HuH-7 (cell line): ENCODE measurements around the gene ADA.
"Not testable (repeated sequence)": the region's sequence is repeated elsewhere in the genome, so short reads cannot be mapped to it uniquely, and the experiment has no call there.

Experiments
- DNase-seq: peaks from one replicate; pipeline ENCODE4 v3.0.0; 2011; ENCODE audit warnings: low spot score

ADA gene

GRCh38 chr20:44678990-44679611, 27.6 kb upstream of the ADA start:
- no peak for DNase-seq

- DNase-seq: no peak
Measured at GRCh38 chr20:44678242-44678641, 26.7 kb upstream of the ADA start.

- not testable (repeated sequence) for DNase-seq
Measured at GRCh38 chr20:44672318-44672902, 20.9 kb upstream of the ADA start.

GRCh38 chr20:44671541-44671940, 20.0 kb upstream of the ADA start:
- DNase-seq: not testable (repeated sequence)

GRCh38 chr20:44670851-44671250, 19.4 kb upstream of the ADA start:
- not testable (repeated sequence) for DNase-seq

GRCh38 chr20:44666066-44666465, 14.6 kb upstream of the ADA start:
- no peak for DNase-seq

- no peak for DNase-seq
Measured at GRCh38 chr20:44664131-44664530, 12.6 kb upstream of the ADA start.

- no peak for DNase-seq
Measured at GRCh38 chr20:44662261-44662660, 10.8 kb upstream of the ADA start.

GRCh38 chr20:44660581-44660980, 9.1 kb upstream of the ADA start:
- DNase-seq: no peak

- DNase-seq: no peak
Measured at GRCh38 chr20:44659931-44660330, 8.4 kb upstream of the ADA start.

- DNase-seq: no peak
Measured at GRCh38 chr20:44658810-44659209, 7.3 kb upstream of the ADA start.

GRCh38 chr20:44657875-44658274, 6.4 kb upstream of the ADA start:
- no peak for DNase-seq

GRCh38 chr20:44656448-44656847, 4.9 kb upstream of the ADA start:
- no peak for DNase-seq

GRCh38 chr20:44654210-44654609, 2.7 kb upstream of the ADA start:
- not testable (repeated sequence) for DNase-seq

- no peak for DNase-seq
Measured at GRCh38 chr20:44653546-44653945, 2.0 kb upstream of the ADA start.

- no peak for DNase-seq
Measured at GRCh38 chr20:44651434-44651683, 140 bp downstream of the ADA start.

- no peak for DNase-seq
Measured at GRCh38 chr20:44650771-44651433, 597 bp downstream of the ADA start.

- DNase-seq: no peak
Measured at GRCh38 chr20:44649976-44650375, 1.5 kb downstream of the ADA start.

GRCh38 chr20:44649126-44649525, 2.4 kb downstream of the ADA start:
- DNase-seq: no peak

- no peak for DNase-seq
Measured at GRCh38 chr20:44648579-44648978, 2.9 kb downstream of the ADA start.

GRCh38 chr20:44648068-44648467, 3.4 kb downstream of the ADA start:
- no peak for DNase-seq

- DNase-seq: no peak
Measured at GRCh38 chr20:44646641-44647274, 4.7 kb downstream of the ADA start.

GRCh38 chr20:44646023-44646640, 5.4 kb downstream of the ADA start:
- no peak for DNase-seq
